ENCODE measurements around the gene MRPL10.
"Not testable (repeated sequence)": the region's sequence is repeated elsewhere in the genome, so short reads cannot be mapped to it uniquely, and the experiment has no call there.

The MRPL10 gene

GRCh38 chr17:47789611-47790561 lies 41.5 kb downstream of the MRPL10 start:
- peak; percentile 60 for DNase-seq

GRCh38 chr17:47785538-47786123 lies 45.7 kb downstream of the MRPL10 start:
- no peak for DNase-seq

- no peak for DNase-seq
These were observed 49.9 kb downstream of the MRPL10 start for GRCh38 chr17:47781397-47781796.

- no peak for DNase-seq
These were observed 53.1 kb downstream of the MRPL10 start for GRCh38 chr17:47778184-47778635.

GRCh38 chr17:47776330-47777197 lies 54.8 kb downstream of the MRPL10 start:
- DNase-seq: no peak

GRCh38 chr17:47774987-47775580 lies 56.3 kb downstream of the MRPL10 start:
- DNase-seq: no peak

GRCh38 chr17:47774331-47774730 lies 57.0 kb downstream of the MRPL10 start:
- no peak for DNase-seq

- not testable (repeated sequence) for DNase-seq
These were observed 57.7 kb downstream of the MRPL10 start for GRCh38 chr17:47773649-47774048.

Data from right forelimb (tissue), 1 donor.